Frontal cortex (tissue), 4 donors: Measurements from ENCODE around the gene DALRD3. TPM values are rescaled to one million over a fixed set of nuclear protein-coding genes. Genes with fewer than 3 reads are reported as not detected.

ENCODE experiments used
- DNase-seq, 2 donors: peaks; one replicate each; pipeline ENCODE4 v3.0.0; 2012; ENCODE audit warnings: low spot score in 2 of 2
- FAIRE-seq: peaks from 2 replicates; lab custom pipeline; 2012; peaks lifted over from hg19 to GRCh38; lab: Jason Lieb, UNC
- total RNA-seq: library from RNA; depleted of rRNA; stranded (reverse); fragments of >200 nt; gene quantifications from one replicate; pipeline ENCODE4 v1.2.3, GENCODE V29; 2014
- donor health status: control.
- donor health status: control.
- donor health status: control.

The DALRD3 gene
- total RNA-seq, 1 donor from 2014 or later: 51.4 TPM

GRCh38 chr3:49006408-49007067 is 11.8 kb downstream of the DALRD3 start:
- FAIRE-seq (no peak), DNase-seq (no peak)

GRCh38 chr3:49005998-49006397 is 12.4 kb downstream of the DALRD3 start:
- no peak for DNase-seq
- FAIRE-seq: no peak

DNA sequence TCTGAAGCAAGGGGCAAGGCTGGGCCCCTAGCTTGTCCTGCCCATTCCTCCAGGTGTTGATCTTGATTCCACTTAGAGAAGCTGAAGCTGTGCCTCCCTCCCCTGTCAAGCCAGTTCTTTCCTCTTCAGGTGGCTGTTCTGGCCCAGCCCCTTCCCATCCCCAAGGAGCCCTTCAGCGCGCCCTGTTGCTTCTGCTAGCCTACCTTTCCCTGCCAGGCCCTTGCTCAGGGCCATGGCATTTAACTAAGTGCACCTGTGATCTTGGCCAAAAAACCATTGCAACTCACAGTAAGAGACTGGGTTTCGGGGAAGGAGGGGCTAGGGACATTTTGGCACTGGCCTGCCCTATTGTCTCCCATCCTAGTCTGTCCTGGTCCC is 13.1 kb downstream of the DALRD3 start:
- FAIRE-seq (no peak), DNase-seq (no peak)

DNA sequence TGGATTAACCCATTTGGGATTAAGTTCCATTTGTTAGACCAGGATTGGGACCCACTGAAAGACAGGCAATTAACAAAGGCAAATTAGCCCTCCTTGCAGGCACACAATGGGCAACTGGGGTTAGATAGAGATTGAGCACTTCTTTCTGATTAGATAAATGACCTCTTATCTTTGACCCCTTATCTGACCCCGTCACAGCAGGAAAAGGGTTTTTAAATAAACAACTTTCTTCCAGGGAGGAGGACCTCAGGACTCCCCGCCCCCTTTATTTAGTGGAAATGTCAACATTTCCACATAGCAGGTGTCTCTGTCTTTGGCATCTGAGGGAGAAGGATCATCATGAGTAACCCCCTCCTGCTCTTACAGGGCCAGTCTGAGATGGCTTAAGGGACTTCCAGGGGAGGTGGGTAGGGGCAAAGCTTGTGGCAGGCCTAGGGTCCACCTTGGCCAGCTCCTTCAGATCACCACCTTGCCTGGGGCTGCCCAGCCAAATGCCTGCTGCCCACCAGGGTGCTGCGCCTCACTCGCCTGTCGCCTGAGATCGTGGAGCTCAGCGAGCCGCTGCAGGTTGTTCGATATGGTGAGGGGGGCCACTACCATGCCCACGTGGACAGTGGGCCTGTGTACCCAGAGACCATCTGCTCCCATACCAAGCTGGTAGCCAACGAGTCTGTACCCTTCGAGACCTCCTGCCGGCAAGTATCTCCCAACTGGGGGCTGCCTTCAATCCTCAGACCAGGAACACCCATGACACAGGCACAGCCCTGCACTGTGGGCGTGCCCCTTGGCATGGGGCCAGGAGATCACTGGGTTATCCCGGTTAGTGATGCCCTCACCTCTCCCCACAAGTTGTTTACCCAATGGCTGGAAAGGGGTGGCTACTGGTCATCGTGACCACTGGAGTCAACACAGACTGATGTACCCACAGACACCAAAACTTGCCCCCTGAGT is 13.8 kb downstream of the DALRD3 start:
- DNase-seq (no peak), FAIRE-seq (no peak)

DNA sequence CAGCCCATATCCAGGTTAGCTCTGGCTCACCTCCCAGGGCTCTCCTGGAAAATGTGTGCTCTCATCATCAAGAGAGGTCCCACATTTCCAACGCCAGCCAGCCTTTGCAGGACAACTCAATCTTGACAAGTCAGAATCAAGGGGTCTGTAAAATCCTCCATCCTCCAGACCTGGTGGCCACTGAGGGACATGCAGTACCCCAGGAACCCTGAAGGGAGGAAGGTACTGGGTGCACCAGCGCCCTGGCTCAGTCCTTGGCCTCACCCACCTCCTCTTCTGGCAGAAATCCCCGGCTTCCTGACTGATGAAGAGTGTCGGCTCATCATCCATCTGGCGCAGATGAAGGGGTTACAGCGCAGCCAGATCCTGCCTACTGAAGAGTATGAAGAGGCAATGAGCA is 17.2 kb downstream of the DALRD3 start:
- no peak for FAIRE-seq
- no peak for DNase-seq

DNA sequence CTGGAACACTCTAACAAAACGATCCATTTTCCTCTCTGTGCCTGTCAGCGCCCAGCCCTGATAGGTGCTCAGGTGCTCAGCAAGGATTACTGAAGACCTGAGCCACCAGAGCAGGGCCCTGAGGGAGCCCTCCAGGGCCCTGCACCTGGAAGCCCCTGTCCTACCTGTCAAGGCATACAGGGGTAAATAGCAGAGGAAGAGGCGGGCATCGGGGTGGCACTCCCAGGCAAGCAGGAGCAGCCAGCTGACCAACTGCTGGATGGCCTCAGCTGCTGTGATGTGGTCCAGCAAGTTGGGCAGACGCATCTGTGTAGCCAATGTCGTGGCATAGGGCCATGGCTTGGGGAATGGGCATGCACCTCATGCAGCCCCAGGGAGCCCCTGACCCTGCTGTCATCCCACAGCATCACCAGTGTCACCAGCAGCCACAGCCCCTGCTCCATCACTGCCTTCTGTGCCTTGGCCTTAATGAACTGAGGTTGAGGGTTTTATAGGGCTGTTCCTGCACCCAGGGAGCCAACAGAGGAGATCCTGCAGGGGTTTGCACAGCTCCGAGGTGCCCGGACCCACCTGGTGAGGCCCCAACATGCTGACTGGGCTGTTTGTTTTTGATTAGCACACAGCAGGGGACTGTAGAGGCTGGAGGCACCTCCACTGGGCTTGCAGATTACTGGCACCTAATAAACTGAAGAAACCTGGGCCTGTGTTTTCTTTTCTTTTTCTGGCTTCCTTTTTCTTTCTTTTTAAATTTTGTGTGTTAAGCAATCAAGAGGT is 19.1 kb downstream of the DALRD3 start:
- no peak for FAIRE-seq
- DNase-seq: no peak

GRCh38 chr3:48997714-48998637 is 20.4 kb downstream of the DALRD3 start:
- FAIRE-seq: no peak
- peak; percentile 25 to 66 for DNase-seq

DNA sequence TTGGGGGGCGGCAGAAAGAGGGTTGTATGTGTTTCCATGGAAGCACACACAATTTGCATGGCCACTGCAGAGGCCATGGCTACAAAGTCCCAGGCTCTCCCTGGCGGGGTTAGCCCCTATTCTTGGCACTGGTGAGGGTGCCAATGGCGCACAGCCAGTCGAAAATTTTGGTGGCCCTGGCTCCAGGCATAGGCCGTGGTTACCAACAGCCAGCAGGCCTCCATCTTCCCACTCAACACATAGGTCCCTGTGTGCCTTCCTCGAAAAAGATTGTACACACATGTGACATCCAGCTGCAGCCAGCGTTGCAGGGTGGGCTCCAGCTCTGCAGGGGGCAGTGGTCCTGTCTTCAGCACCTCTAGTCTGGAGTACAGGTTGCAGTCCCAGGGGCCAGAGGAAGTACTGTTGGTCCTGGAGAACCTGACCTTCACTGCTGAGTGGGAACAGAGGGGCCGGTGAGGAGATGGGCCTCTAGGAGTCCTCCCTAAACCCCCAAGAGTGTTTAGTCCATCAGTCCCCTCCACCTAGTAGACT is 21.2 kb downstream of the DALRD3 start:
- peak in 1 of 2 donors; percentile 16 for DNase-seq
- no peak for FAIRE-seq

DNA sequence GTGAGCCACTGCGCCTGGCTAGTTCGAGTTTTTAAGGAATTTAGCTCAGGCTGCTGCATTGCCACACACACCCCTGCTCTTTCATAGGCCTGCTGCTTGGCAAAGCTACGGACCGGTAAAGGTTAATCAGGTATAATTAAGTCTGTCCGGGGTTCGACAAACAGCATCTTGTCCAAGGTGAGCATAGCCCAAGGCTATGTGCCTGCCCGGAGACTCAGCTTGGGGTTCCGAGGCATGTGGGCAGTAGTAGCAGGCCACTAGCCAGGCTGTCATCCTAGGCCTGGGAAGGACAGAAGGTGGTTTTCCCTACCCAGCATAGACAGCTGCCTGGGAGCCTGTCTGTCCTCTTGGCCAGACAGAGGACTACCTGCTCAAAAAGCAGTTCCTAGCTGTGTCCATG is 21.7 kb downstream of the DALRD3 start:
- FAIRE-seq: no peak
- no peak for DNase-seq

DNA sequence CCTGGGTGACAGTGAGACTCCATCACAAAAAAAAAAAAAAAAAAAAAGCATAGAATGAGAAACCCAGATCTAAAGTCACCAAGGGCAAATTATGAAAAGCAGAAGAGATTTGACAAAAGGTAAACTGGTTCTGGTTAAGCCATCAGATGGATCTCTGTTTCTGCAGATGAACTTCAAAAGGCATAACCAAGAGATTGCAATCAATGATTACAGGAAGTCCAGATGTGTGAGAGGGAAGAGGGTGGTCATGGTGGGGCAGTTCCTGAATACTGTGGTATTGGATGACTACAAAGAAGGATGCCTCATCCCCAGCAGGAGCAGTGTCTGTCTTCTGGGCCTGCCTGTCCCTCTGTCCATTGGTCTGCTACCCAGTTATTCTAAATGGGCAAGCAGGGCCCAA is 24.5 kb downstream of the DALRD3 start:
- FAIRE-seq: no peak
- DNase-seq: no peak

DNA sequence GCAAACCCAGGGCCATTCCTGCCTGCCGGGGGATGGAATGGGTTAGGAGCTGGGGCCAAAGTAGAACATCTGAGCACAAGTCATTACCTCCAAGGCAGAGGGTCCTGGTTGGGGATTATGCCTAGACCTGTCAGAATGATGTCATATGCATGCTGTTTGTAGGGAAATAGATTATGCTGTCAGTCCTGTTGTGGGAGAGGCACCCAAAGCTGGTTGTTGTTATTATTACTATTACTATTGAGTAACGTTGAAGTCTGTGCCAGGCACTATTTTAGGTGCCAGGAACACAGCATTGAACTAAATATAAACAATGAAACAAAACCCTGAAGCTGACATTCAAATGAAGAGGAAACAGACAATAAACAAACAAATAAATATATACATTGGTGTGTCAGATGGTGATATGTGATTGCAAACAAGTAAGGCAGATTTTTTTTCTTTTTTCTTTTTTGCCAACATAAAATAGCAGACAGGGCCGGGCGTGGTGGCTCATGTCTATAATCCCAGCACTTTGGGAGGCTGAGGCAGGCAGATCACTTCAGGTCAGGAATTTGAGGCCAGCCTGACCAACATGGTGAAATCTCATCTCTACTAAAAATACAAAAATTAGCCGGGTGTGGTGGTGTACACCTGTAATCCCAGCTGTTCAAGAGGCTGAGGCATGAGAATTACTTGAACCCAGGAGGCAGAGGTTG is 26.4 kb downstream of the DALRD3 start:
- peak; percentile 4 to 7 for DNase-seq
- no peak for FAIRE-seq

- DNase-seq (peak; percentile 32 to 41), FAIRE-seq (no peak)
These were observed 27.5 kb downstream of the DALRD3 start for GRCh38 chr3:48990636-48991469.

GRCh38 chr3:48989796-48990635 is 28.4 kb downstream of the DALRD3 start, which contains the start of gene P4HTM:
Gene P4HTM, plus strand, starts transcription at chr3:48990241. Its CDS starts 16 bp downstream, at chr3:48990257.
- DNase-seq (peak; percentile 83 to 86), FAIRE-seq (no peak)

GRCh38 chr3:48989126-48989795 is 29.1 kb downstream of the DALRD3 start:
- DNase-seq (no peak), FAIRE-seq (no peak)

GRCh38 chr3:48985831-48986376 is 32.5 kb downstream of the DALRD3 start:
- no peak for DNase-seq
- FAIRE-seq: no peak

- FAIRE-seq (no peak), DNase-seq (no peak)
These were observed 33.7 kb downstream of the DALRD3 start for GRCh38 chr3:48984663-48985062.
